ENCODE data around the gene ZNF823. TPM values are rescaled to one million over a fixed set of nuclear protein-coding genes. Genes with fewer than 3 reads are reported as not detected.

ZNF823 gene
- total and polyA plus RNA-seq, 2 of the 13 experiments (the other 11 are each of a cell fraction or from before 2014, with no cell fraction given): 5.7 to 11.7 TPM

DNA sequence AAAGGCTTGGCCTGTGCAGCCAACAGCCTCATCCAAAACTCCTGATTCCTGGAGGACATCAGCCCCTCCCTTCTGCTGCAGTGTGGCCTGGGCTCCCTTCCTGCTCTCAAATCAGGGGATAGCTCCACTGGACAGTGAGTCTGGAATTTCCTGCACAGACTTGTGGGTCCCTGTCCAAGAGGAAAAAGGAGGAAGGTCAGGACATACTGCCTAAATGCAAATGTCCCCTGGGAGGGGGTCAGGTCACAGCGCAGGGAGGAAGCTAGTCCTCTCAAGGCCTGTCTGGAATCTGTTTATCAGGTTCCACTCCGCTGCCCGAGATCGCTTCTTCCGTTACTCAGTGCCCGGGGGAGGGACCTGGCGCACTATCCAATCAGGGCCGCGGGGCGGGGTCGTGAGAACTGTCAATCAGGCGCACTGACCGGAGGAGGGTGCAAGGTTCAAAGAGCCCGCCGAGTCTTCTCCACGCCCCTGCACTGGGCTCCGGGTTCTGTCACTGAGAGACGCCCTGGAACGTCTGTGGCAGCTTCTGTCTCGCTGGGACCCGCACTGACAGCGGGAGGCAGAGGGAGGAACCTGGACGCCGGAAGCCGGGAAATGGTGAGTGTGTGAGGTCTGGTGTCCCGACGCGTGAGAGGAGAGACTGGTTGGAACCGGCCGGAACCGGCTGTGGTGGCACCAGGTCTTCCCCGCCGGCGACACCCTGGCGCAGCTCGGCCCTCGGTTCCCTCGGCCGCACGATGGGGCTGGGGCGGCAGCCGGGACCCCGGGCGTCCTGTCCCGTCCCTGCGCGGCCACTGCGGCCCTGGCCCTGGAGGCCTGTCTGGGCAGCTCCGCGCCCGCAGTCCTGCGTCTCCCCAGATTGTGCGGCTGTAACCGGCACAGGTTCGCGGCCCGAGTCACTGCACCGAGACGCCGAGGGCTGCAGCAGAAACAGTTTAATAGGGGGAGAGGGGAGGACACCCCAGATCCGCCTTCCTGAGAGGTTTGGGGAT lies 28.1 kb upstream of the ZNF823 start, which contains the start of gene ZNF441 (continued):
- TF ChIP-seq ZNF10 (CRISPR knock-in tag; IDR thresholded peaks at IDR 0.05; ENCODE audit: borderline replicate concordance, low read depth) (no peak), KDM3A (CRISPR knock-in tag; IDR thresholded peaks at IDR 0.05; ENCODE audit: low read depth) (no peak; the same call in 1 of the 2 replicates), WIZ (CRISPR knock-in tag; IDR thresholded peaks at IDR 0.05) (no peak), STAG1 (CRISPR knock-in tag; IDR thresholded peaks at IDR 0.05) (no peak), MIXL1 (CRISPR knock-in tag; IDR thresholded peaks at IDR 0.05) (0 out of 2 replicates have a peak, but pooled peaks have one; percentile 18), MYPOP (CRISPR knock-in tag; IDR thresholded peaks at IDR 0.05) (0 out of 2 replicates have a peak, but pooled peaks have one; percentile 57), PAWR (CRISPR knock-in tag; IDR thresholded peaks at IDR 0.05; ENCODE audit: borderline replicate concordance) (no peak; the same call in 1 of the 2 replicates), RAD21 (CRISPR knock-in tag; IDR thresholded peaks at IDR 0.05) (no peak; the same call in 1 of the 2 replicates), KLF16 (CRISPR knock-in tag; IDR thresholded peaks at IDR 0.05) (peak in 1 of 2 experiments; percentile 81; a peak in 2 of 4 replicates), PHF5A (CRISPR knock-in tag; IDR thresholded peaks at IDR 0.05; ENCODE audit: low read depth, unreplicated experiment) (no peak), ZNF841 (CRISPR knock-in tag; IDR thresholded peaks at IDR 0.05; ENCODE audit: borderline replicate concordance) (no peak), TEAD3 (CRISPR knock-in tag; optimal IDR thresholded peaks at IDR 0.05; ENCODE audit: borderline replicate concordance) (peak; percentile 70), LBX2 (CRISPR knock-in tag; IDR thresholded peaks at IDR 0.05; ENCODE audit: borderline replicate concordance) (no peak), ZFYVE20 (CRISPR knock-in tag; IDR thresholded peaks at IDR 0.05; ENCODE audit: borderline replicate concordance, low read depth) (no peak), FOXK1 (CRISPR knock-in tag; IDR thresholded peaks at IDR 0.05; ENCODE audit: borderline replicate concordance, low read depth) (0 out of 2 replicates have a peak, but pooled peaks have one; percentile 39), SP1 (IDR thresholded peaks at IDR 0.05) (no peak), SP1 (CRISPR knock-in tag; IDR thresholded peaks at IDR 0.05) (peak; percentile 89), NFYB (CRISPR knock-in tag; IDR thresholded peaks at IDR 0.05) (peak; percentile 94), ZNF605 (CRISPR knock-in tag; IDR thresholded peaks at IDR 0.05) (no peak), FOSL1 (CRISPR knock-in tag; IDR thresholded peaks at IDR 0.05; ENCODE audit: borderline replicate concordance) (no peak), NR1H2 (CRISPR knock-in tag; IDR thresholded peaks at IDR 0.05; ENCODE audit: borderline replicate concordance, low read depth) (0 out of 2 replicates have a peak, but pooled peaks have one; percentile 62), BRCA1 (CRISPR knock-in tag; IDR thresholded peaks at IDR 0.05) (no peak)
- TF ChIP-seq, protein P1, sequence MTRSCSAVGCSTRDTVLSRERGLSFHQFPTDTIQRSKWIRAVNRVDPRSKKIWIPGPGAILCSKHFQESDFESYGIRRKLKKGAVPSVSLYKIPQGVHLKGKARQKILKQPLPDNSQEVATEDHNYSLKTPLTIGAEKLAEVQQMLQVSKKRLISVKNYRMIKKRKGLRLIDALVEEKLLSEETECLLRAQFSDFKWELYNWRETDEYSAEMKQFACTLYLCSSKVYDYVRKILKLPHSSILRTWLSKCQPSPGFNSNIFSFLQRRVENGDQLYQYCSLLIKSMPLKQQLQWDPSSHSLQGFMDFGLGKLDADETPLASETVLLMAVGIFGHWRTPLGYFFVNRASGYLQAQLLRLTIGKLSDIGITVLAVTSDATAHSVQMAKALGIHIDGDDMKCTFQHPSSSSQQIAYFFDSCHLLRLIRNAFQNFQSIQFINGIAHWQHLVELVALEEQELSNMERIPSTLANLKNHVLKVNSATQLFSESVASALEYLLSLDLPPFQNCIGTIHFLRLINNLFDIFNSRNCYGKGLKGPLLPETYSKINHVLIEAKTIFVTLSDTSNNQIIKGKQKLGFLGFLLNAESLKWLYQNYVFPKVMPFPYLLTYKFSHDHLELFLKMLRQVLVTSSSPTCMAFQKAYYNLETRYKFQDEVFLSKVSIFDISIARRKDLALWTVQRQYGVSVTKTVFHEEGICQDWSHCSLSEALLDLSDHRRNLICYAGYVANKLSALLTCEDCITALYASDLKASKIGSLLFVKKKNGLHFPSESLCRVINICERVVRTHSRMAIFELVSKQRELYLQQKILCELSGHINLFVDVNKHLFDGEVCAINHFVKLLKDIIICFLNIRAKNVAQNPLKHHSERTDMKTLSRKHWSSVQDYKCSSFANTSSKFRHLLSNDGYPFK (CRISPR knock-in tag; IDR thresholded peaks at IDR 0.05; ENCODE audit: borderline replicate concordance): peak; percentile 32; the same call in 1 of the 2 replicates
